HG03432 (cell line): ENCODE measurements around the gene RHOXF1.
"Not testable (repeated sequence)": the region's sequence is repeated elsewhere in the genome, so short reads cannot be mapped to it uniquely, and the experiment has no call there.

Experiments
- ATAC-seq: cut with Tn5 transposase; IDR thresholded peaks from one replicate; pipeline ENCODE4 v1.9.1; 2021; ENCODE audit warnings: mild to moderate bottlenecking, moderate library complexity; ENCODE audit not compliant: unreplicated experiment

Gene RHOXF1

GRCh38 chrX:120087289-120088017 is 28.3 kb downstream of the RHOXF1 start:
- no peak for ATAC-seq

DNA sequence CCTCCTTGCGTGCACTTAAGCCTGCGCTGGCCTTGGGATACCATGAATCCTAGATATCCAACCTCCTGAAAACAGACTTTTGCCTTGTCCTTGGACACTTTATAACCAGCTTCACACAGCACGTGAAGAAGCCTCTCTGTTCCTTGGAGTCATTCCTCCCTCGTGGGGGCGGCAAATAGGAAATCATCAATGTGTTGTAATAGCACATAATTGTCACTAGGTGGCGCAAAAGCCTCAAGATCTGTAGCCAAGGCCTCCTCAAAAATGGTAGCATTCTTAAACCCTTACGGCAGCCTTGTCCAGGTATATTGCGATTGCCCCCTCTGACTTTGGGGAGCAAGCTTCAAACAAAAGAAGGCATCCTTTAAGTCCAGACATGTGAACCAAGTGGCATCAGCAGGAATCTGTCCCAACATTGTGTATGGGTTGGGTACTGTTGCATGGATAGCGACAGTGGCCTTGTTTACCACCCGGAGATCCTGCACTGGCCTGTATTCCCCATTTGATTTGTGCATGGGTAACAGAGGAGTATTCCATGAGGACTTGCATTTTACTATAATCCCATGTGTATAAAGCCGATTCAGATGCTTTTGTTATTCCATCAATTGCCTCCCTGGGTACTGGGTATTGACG is 30.0 kb downstream of the RHOXF1 start:
- not testable (repeated sequence) for ATAC-seq

GRCh38 chrX:120077590-120077989 is 38.1 kb downstream of the RHOXF1 start, which contains the start of gene RHOXF2B:
RHOXF2B (minus strand) TSS chrX:120077690; CDS start chrX:120077552, 138 bp downstream.
- ATAC-seq = not testable (repeated sequence)

DNA sequence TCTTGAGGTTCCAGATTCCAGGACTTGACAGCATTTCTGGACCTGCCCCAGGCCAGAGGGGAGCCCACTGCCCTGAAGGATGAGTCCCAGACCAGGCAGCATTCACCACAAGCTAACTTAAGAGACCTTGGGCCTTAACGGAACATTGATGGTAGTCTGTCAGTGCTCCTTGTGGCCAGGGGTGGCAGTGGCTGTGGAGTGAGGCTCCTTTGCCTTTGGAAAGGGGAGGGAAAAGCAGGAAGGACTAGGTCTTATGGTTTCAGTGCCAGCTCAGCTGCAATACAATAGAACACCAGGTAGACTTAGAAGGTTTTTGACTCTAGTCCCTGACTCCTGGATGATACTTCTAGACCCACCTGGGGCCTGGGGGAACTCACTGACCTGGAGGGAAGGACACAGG is 49.5 kb downstream of the RHOXF1 start:
- not testable (repeated sequence) for ATAC-seq
